ENCODE data around the gene PLEKHA4.

PLEKHA4 gene

GRCh38 chr19:48796298-48797083, 71.9 kb downstream of the PLEKHA4 start:
- Histone ChIP-seq H3K9ac (ENCODE audit: low read length) (no peak overlapping the region), H3K36me3 (ENCODE audit: low read length) (no peaks in the 10 kb centered on the region), H3K27me3 (ENCODE audit: low read length) (no peaks in the 10 kb centered on the region), H3K27ac (ENCODE audit: low read depth, low read length) (no peak overlapping the region), H3K9me3 (ENCODE audit: insufficient read depth, low read length) (no peaks in the 10 kb centered on the region), H3K4me2 (ENCODE audit: low read depth, low read length, poor library complexity, severe bottlenecking) (no peak overlapping the region), H3F3A (ENCODE audit: insufficient read depth) (no peaks in the 10 kb centered on the region), H3K9me2 (replicated peaks; ENCODE audit: insufficient read depth, low read length) (no peaks in the 10 kb centered on the region), H2AFZ (ENCODE audit: low read depth, low read length, severe bottlenecking) (no peak overlapping the region), H3K79me2 (ENCODE audit: insufficient read depth, low read length) (no peaks in the 10 kb centered on the region), H3K4me3 (ENCODE audit: insufficient read depth, low read length, poor library complexity, severe bottlenecking) (no peak overlapping the region), H4K20me1 (ENCODE audit: low read depth, low read length) (no peaks in the 10 kb centered on the region)
- TF ChIP-seq CTCF (IDR thresholded peaks at IDR 0.05; ENCODE audit: insufficient read depth, low read length, poor library complexity, severe bottlenecking): no peak

- Histone ChIP-seq H3K27ac (ENCODE audit: low read depth, low read length) (no peak overlapping the region), H3K9me3 (ENCODE audit: insufficient read depth, low read length) (no peaks in the 10 kb centered on the region), H3K4me2 (ENCODE audit: low read depth, low read length, poor library complexity, severe bottlenecking) (peak overlapping the region; percentile 53), H3K9me2 (replicated peaks; ENCODE audit: insufficient read depth, low read length) (no peaks in the 10 kb centered on the region), H3K4me3 (ENCODE audit: insufficient read depth, low read length, poor library complexity, severe bottlenecking) (no peak overlapping the region), H3K9ac (ENCODE audit: low read length) (no peak overlapping the region), H3K27me3 (ENCODE audit: low read length) (no peaks in the 10 kb centered on the region), H4K20me1 (ENCODE audit: low read depth, low read length) (no peaks in the 10 kb centered on the region), H2AFZ (ENCODE audit: low read depth, low read length, severe bottlenecking) (no peak overlapping the region), H3K79me2 (ENCODE audit: insufficient read depth, low read length) (no peaks in the 10 kb centered on the region), H3K36me3 (ENCODE audit: low read length) (no peaks in the 10 kb centered on the region), H3F3A (ENCODE audit: insufficient read depth) (no peaks in the 10 kb centered on the region)
- TF ChIP-seq CTCF (IDR thresholded peaks at IDR 0.05; ENCODE audit: insufficient read depth, low read length, poor library complexity, severe bottlenecking) (no peak), EZH2phosphoT487 (conservative IDR thresholded peaks at IDR 0.05; ENCODE audit: low read length) (no peak)
Observed at GRCh38 chr19:48795685-48796070, 72.7 kb downstream of the PLEKHA4 start.

GRCh38 chr19:48795055-48795684, 73.2 kb downstream of the PLEKHA4 start:
- Histone ChIP-seq H3K9ac (ENCODE audit: low read length) (peak overlapping the region; percentile 33), H3K4me3 (ENCODE audit: insufficient read depth, low read length, poor library complexity, severe bottlenecking) (peak overlapping the region; percentile 51), H3K27ac (ENCODE audit: low read depth, low read length) (no peak overlapping the region), H3K36me3 (ENCODE audit: low read length) (no peaks in the 10 kb centered on the region), H2AFZ (ENCODE audit: low read depth, low read length, severe bottlenecking) (peak overlapping the region; percentile 69), H3K27me3 (ENCODE audit: low read length) (no peaks in the 10 kb centered on the region), H3K9me3 (ENCODE audit: insufficient read depth, low read length) (no peaks in the 10 kb centered on the region), H4K20me1 (ENCODE audit: low read depth, low read length) (no peaks in the 10 kb centered on the region), H3K79me2 (ENCODE audit: insufficient read depth, low read length) (no peaks in the 10 kb centered on the region), H3K9me2 (replicated peaks; ENCODE audit: insufficient read depth, low read length) (no peaks in the 10 kb centered on the region), H3K4me2 (ENCODE audit: low read depth, low read length, poor library complexity, severe bottlenecking) (peak overlapping the region; percentile 53), H3F3A (ENCODE audit: insufficient read depth) (no peaks in the 10 kb centered on the region)
- no peak for TF ChIP-seq EZH2phosphoT487 (conservative IDR thresholded peaks at IDR 0.05; ENCODE audit: low read length)
- peak; percentile 93 for TF ChIP-seq CTCF (IDR thresholded peaks at IDR 0.05; ENCODE audit: insufficient read depth, low read length, poor library complexity, severe bottlenecking)

All from SU-DHL-6 (cell line).